Stomach (tissue), 4 donors: ENCODE results near the gene BMPR1B.

Experiments
- EP300 ChIP-seq: sonication (generic); formaldehyde crosslinking; IDR thresholded peaks from one replicate; pipeline ENCODE4 v1.6.1; 2017; ENCODE audit warnings: antibody characterized with exemption
- POLR2A ChIP-seq, 4 donors: fragments of 450-650 bp; IDR thresholded peaks; one replicate each; pipeline ENCODE4 v1.6.1; 2016; ENCODE audit warnings: antibody characterized with exemption in 4 of 4, control low read depth in 2 of 4, mild to moderate bottlenecking in 1 of 4, moderate library complexity in 1 of 4
- POLR2AphosphoS5 ChIP-seq, 3 donors: sonication (generic); formaldehyde crosslinking; IDR thresholded peaks; one replicate each; pipeline ENCODE4 v1.6.1; 2016; ENCODE audit warnings: antibody characterized with exemption in 3 of 3
- TF ChIP-seq, protein P1 (sequence below), 7 experiments: fragments of 450-650 bp in 4 of 7; fragments of 200-600 bp in 3 of 7; sonication (generic) in 3 of 7; IDR thresholded peaks; one replicate each; pipeline ENCODE4 v1.5.1; 2016 to 2019; ENCODE audit warnings: antibody characterized with exemption in 7 of 7, control low read depth in 2 of 7, mild to moderate bottlenecking in 1 of 7

- TF ChIP-seq POLR2A (IDR thresholded peaks at IDR 0.05), result no peak
- TF ChIP-seq, protein P1, sequence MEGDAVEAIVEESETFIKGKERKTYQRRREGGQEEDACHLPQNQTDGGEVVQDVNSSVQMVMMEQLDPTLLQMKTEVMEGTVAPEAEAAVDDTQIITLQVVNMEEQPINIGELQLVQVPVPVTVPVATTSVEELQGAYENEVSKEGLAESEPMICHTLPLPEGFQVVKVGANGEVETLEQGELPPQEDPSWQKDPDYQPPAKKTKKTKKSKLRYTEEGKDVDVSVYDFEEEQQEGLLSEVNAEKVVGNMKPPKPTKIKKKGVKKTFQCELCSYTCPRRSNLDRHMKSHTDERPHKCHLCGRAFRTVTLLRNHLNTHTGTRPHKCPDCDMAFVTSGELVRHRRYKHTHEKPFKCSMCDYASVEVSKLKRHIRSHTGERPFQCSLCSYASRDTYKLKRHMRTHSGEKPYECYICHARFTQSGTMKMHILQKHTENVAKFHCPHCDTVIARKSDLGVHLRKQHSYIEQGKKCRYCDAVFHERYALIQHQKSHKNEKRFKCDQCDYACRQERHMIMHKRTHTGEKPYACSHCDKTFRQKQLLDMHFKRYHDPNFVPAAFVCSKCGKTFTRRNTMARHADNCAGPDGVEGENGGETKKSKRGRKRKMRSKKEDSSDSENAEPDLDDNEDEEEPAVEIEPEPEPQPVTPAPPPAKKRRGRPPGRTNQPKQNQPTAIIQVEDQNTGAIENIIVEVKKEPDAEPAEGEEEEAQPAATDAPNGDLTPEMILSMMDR (IDR thresholded peaks at IDR 0.05), result no peak
- no peak for TF ChIP-seq POLR2AphosphoS5 (IDR thresholded peaks at IDR 0.05)
- TF ChIP-seq EP300, result no peak
Measured at GRCh38 chr4:95157596-95157995, 399.8 kb downstream of the BMPR1B start.
